ENCODE results near the gene RAB19.

RAB19 gene

GRCh38 chr7:140402178-140402835, 1.6 kb upstream of the RAB19 start (continued):
- TF ChIP-seq ZNF639 (tag by site-specific recombination; IDR thresholded peaks at IDR 0.05): no peak
- no peak for TF ChIP-seq ZNF558 (tag by site-specific recombination; IDR thresholded peaks at IDR 0.05)
- no peak for TF ChIP-seq ZNF544 (tag by site-specific recombination; IDR thresholded peaks at IDR 0.05)
- TF ChIP-seq ZBTB44 (tag by site-specific recombination; IDR thresholded peaks at IDR 0.05): peak; percentile 38; the same call in 1 of the 2 replicates
- TF ChIP-seq ZNF362 (tag by site-specific recombination; IDR thresholded peaks at IDR 0.05): no peak
- no peak for TF ChIP-seq ZXDB (tag by site-specific recombination; IDR thresholded peaks at IDR 0.05)
- TF ChIP-seq ZNF280C (tag by site-specific recombination; IDR thresholded peaks at IDR 0.05): no peak
- no peak for TF ChIP-seq ZNF571 (tag by site-specific recombination; IDR thresholded peaks at IDR 0.05)
- no peak for TF ChIP-seq ZNF776 (tag by site-specific recombination; IDR thresholded peaks at IDR 0.05; ENCODE audit: borderline replicate concordance)
- no peak for TF ChIP-seq ZBTB21 (tag by site-specific recombination; IDR thresholded peaks at IDR 0.05)
- TF ChIP-seq SP7 (tag by site-specific recombination; IDR thresholded peaks at IDR 0.05): 0 out of 2 replicates have a peak, but pooled peaks have one; percentile 34
- no peak for TF ChIP-seq ZNF112 (tag by site-specific recombination; IDR thresholded peaks at IDR 0.05)
- TF ChIP-seq ZNF248 (tag by site-specific recombination; IDR thresholded peaks at IDR 0.05): no peak
- no peak for TF ChIP-seq ZNF623 (tag by site-specific recombination; IDR thresholded peaks at IDR 0.05)
- TF ChIP-seq EGR2 (tag by site-specific recombination; IDR thresholded peaks at IDR 0.05; ENCODE audit: low read depth): peak; percentile 49
- TF ChIP-seq ZNF148 (tag by site-specific recombination; IDR thresholded peaks at IDR 0.05; ENCODE audit: borderline replicate concordance): no peak

- POLR2A ChIA-PET: interaction anchor here (1.7 kb wide), 1 partner anchor 10 kb away, joined by 5 read pairs; no protein-coding TSS in a partner anchor
- Histone ChIP-seq H3K4me3 (ENCODE audit: low read depth, low read length) (no peak overlapping the region), H3K36me3 (ENCODE audit: control insufficient read depth in 2 of 2, insufficient read depth in 1 of 2, low read length in 2 of 2) (no peaks in the 10 kb centered on the region), H3K9me3 (ENCODE audit: control insufficient read depth, insufficient read depth, low read depth, low read length) (no peaks in the 10 kb centered on the region), H3K27ac (ENCODE audit: extremely low read depth, low read depth, low read length) (no peak overlapping the region), H3K4me1 (ENCODE audit: control insufficient read depth, insufficient read depth, low read length) (peaks cover 4% of the 10 kb centered on the region)
- CTCF ChIA-PET: no interaction called here
- TF ChIP-seq ZBTB11 (tag by site-specific recombination; conservative IDR thresholded peaks at IDR 0.05; ENCODE audit: low read depth) (no peak), SETDB1 (IDR thresholded peaks at IDR 0.05; ENCODE audit: insufficient read length, low read length) (no peak), ZNF174 (tag by site-specific recombination; IDR thresholded peaks at IDR 0.05) (no peak), ZNF600 (tag by site-specific recombination; IDR thresholded peaks at IDR 0.05) (peak; percentile 56), ZNF335 (tag by site-specific recombination; conservative IDR thresholded peaks at IDR 0.05) (peak; percentile 3; the same call in 1 of the 2 replicates), SP7 (tag by site-specific recombination; IDR thresholded peaks at IDR 0.05) (0 out of 2 replicates have a peak, but pooled peaks have one; percentile 23), ZNF549 (tag by site-specific recombination; IDR thresholded peaks at IDR 0.05) (no peak), IKZF3 (tag by site-specific recombination; IDR thresholded peaks at IDR 0.05) (peak; percentile 45; the same call in 1 of the 2 replicates), ZNF791 (tag by site-specific recombination; IDR thresholded peaks at IDR 0.05) (no peak)
These were observed 757 bp downstream of the RAB19 start for GRCh38 chr7:140404565-140405065.

All from HEK293 (cell line).